ENCODE measurements around the gene GPR22. TPM values are rescaled to one million over a fixed set of nuclear protein-coding genes. Genes with fewer than 3 reads are reported as not detected.

The GPR22 gene
- total and polyA plus RNA-seq, 2 of the 4 experiments (the other 2 are of a cell fraction): not detected

DNA sequence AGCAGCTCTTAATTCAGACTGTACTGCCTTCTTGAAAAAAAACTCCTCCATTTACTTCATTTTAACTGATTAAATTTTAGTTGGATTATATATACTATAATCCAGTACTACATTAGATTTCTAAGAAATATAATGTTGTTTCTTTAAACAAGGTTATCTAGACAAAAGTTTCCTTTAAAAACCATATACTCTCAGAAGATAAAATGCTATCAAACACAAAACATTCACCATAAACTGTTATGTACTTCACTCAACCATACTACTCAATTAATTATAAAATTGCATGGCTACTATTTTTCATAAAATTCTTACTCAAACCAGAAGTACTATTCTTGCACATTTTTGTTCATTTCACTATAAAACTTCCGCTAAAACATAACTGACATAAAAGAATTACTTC is 12.7 kb downstream of the GPR22 start:
- no peak overlapping the region for H4K8ac ChIP-seq (ENCODE audit: low read depth in 2 of 2, low read length in 2 of 2)
- no peak overlapping the region for H3K23ac ChIP-seq (ENCODE audit: low read depth, low read length)
- no peak overlapping the region for H3K18ac ChIP-seq (ENCODE audit: low read depth, low read length)
- in situ Hi-C loops (cut with MboI; ENCODE audit: low sequenced_read_pairs) (no loop called here), intact Hi-C loops (cut with micrococcal nuclease) (loop anchor here (2.0 kb wide), 1 partner anchor 20 kb away; no protein-coding TSS in a partner anchor), dilution Hi-C loops (cut with HindIII; ENCODE audit: low sequenced_read_pairs, unreplicated experiment) (no loop called here)
- no peak for DNase-seq
- no peak overlapping the region for H3K14ac ChIP-seq (replicated peaks; ENCODE audit: low read depth, low read length)
- BruUV-seq (replicated peaks): no TSS peak
- peaks cover 4 to 13% of the 10 kb centered on the region in 2 experiments; a peak in 3 of 4 replicates for H3K79me1 ChIP-seq (ENCODE audit: low read depth in 1 of 2, low read length in 2 of 2)
- H2BK20ac ChIP-seq (ENCODE audit: low read depth, low read length): no peak overlapping the region
- no peak overlapping the region for H4K91ac ChIP-seq (ENCODE audit: insufficient read depth, low read depth, low read length)
- ATAC-seq (ENCODE audit: low read depth): no peak
- H2BK5ac ChIP-seq (ENCODE audit: low read depth, low read length, poor library complexity, severe bottlenecking): no peak overlapping the region
- H2AK9ac ChIP-seq (replicated peaks; ENCODE audit: low read depth, low read length, poor library complexity): no peak overlapping the region
- H3K4me2 ChIP-seq (ENCODE audit: low read depth, low read length): no peak overlapping the region
- no peak overlapping the region for H3K56ac ChIP-seq (ENCODE audit: extremely low read depth, insufficient read depth, low read length)
- no peak overlapping the region for H2AFZ ChIP-seq (replicated peaks; ENCODE audit: low read length, poor library complexity)
- H2BK120ac ChIP-seq (ENCODE audit: low read depth, low read length): no peak overlapping the region
- H3K9me3 ChIP-seq (ENCODE audit: control insufficient read depth, insufficient read depth, low read length): no peaks in the 10 kb centered on the region
- no peak overlapping the region for H2BK15ac ChIP-seq (ENCODE audit: low read depth, low read length)
- H4K5ac ChIP-seq (ENCODE audit: low read depth, low read length): no peak overlapping the region
- ChIA-PET POLR2A (ENCODE audit: unreplicated experiment) (no interaction called here), CTCF (no interaction called here)
- no peak overlapping the region for H3K4ac ChIP-seq (ENCODE audit: low read depth, low read length)
- no peak overlapping the region for H3K9ac ChIP-seq (ENCODE audit: low read depth, low read length)
- WGBS, 2 experiments (ENCODE audit: extremely low coverage in 2 of 2, insufficient read length in 1 of 2): 100% methylated on average over 1 of the region's 1 CpG; no CpG with 5 or more reads in 1 of the 2 experiments
- H2AK5ac ChIP-seq (ENCODE audit: low read depth, low read length): no peak overlapping the region
- no peak for TF ChIP-seq SMC3 (IDR thresholded peaks at IDR 0.05; ENCODE audit: low read depth, low read length)
- H3K36me3 ChIP-seq (ENCODE audit: control insufficient read depth, insufficient read depth, low read length): no peaks in the 10 kb centered on the region
- no peaks in the 10 kb centered on the region for H4K20me1 ChIP-seq (ENCODE audit: insufficient read depth, low read length)
- H3K27ac ChIP-seq (ENCODE audit: insufficient read depth, low read length): no peak overlapping the region
- no peak overlapping the region for H3K4me3 ChIP-seq (ENCODE audit: insufficient read depth, low read depth, low read length)
- no peaks in the 10 kb centered on the region for H3K27me3 ChIP-seq (ENCODE audit: control insufficient read depth, insufficient read depth, low read length)
- H3K4me1 ChIP-seq (ENCODE audit: control insufficient read depth, insufficient read depth, low read length): no peaks in the 10 kb centered on the region
- H3K9me1 ChIP-seq (ENCODE audit: insufficient read depth, low read length): 0 out of 2 replicates have a peak, but pooled peaks cover 3% of the 10 kb centered on the region

Data from IMR-90 (cell line).